Smooth muscle cell of the brain vasculature (primary cell): ENCODE data around the gene EVPLL.
"Not testable (repeated sequence)": the region's sequence is repeated elsewhere in the genome, so short reads cannot be mapped to it uniquely, and the experiment has no call there.

Experiments
- DNase-seq: peaks from one replicate; pipeline ENCODE4 v3.0.0-alpha.2; 2012; ENCODE audit warnings: low read depth, low spot score

Gene EVPLL

GRCh38 chr17:18377437-18378204 lies at the start of gene EVPLL:
Gene EVPLL (plus strand): TSS chr17:18377778. CDS start chr17:18380938, 3,160 bp downstream.
- DNase-seq: no peak

GRCh38 chr17:18328643-18329204 lies 48.9 kb upstream of the EVPLL start:
- no peak for DNase-seq

- DNase-seq: no peak
These were observed 45.7 kb upstream of the EVPLL start for GRCh38 chr17:18331879-18332278.

- no peak for DNase-seq
These were observed 44.6 kb upstream of the EVPLL start for GRCh38 chr17:18332909-18333489.

- DNase-seq: not testable (repeated sequence)
These were observed 39.4 kb upstream of the EVPLL start for GRCh38 chr17:18338158-18338557.

- DNase-seq: no peak
These were observed 37.6 kb upstream of the EVPLL start for GRCh38 chr17:18339933-18340332.

GRCh38 chr17:18344021-18344420 lies 33.6 kb upstream of the EVPLL start:
- no peak for DNase-seq

- DNase-seq: no peak
These were observed 24.0 kb upstream of the EVPLL start for GRCh38 chr17:18353541-18353940.

- DNase-seq: peak; percentile 28
These were observed 21.0 kb upstream of the EVPLL start for GRCh38 chr17:18356624-18357023.

GRCh38 chr17:18360518-18360917 lies 17.1 kb upstream of the EVPLL start:
- no peak for DNase-seq

GRCh38 chr17:18361837-18362697 lies 15.5 kb upstream of the EVPLL start:
- DNase-seq: no peak

GRCh38 chr17:18362698-18363100 lies 14.9 kb upstream of the EVPLL start:
- no peak for DNase-seq

GRCh38 chr17:18363101-18364049 lies 14.2 kb upstream of the EVPLL start, which contains the start of gene SHMT1:
Gene SHMT1 (minus strand): TSS chr17:18363550. CDS start chr17:18355981, 7,569 bp downstream.
- peak; percentile 55 for DNase-seq

GRCh38 chr17:18364166-18364565 lies 13.4 kb upstream of the EVPLL start:
- no peak for DNase-seq

- DNase-seq: no peak
These were observed 8.6 kb upstream of the EVPLL start for GRCh38 chr17:18368946-18369345.

GRCh38 chr17:18370761-18371160 lies 6.8 kb upstream of the EVPLL start:
- no peak for DNase-seq

- DNase-seq: no peak
These were observed 6.1 kb upstream of the EVPLL start for GRCh38 chr17:18371455-18371854.

- DNase-seq: not testable (repeated sequence)
These were observed 4.4 kb upstream of the EVPLL start for GRCh38 chr17:18373181-18373580.

GRCh38 chr17:18374216-18374615 lies 3.4 kb upstream of the EVPLL start:
- DNase-seq: no peak

- no peak for DNase-seq
These were observed 577 bp downstream of the EVPLL start for GRCh38 chr17:18378205-18378505.

GRCh38 chr17:18378614-18379013 lies 1.0 kb downstream of the EVPLL start:
- not testable (repeated sequence) for DNase-seq
